ENCODE results near the gene TRIP12. TPM values are rescaled to one million over a fixed set of nuclear protein-coding genes. Genes with fewer than 3 reads are reported as not detected.
"Not testable (repeated sequence)": the region's sequence is repeated elsewhere in the genome, so short reads cannot be mapped to it uniquely, and the experiment has no call there.

Gene TRIP12
- total RNA-seq, 1 donor, result 249 TPM

GRCh38 chr2:229765721-229766120, 156.1 kb downstream of the TRIP12 start:
- Histone ChIP-seq H4K20me1 (ENCODE audit: insufficient read depth, low read length) (no peaks in the 10 kb centered on the region), H3K4me3 (ENCODE audit: insufficient read depth, low read length) (no peak overlapping the region), H3K9me3 (ENCODE audit: low read depth, low read length) (no peaks in the 10 kb centered on the region), H2AFZ (ENCODE audit: low read length) (no peak overlapping the region), H3K27me3 (ENCODE audit: insufficient read depth, low read length) (no peaks in the 10 kb centered on the region), H3K36me3 (ENCODE audit: insufficient read depth, low read length) (peaks cover 71% of the 10 kb centered on the region), H3K27ac (ENCODE audit: low read depth, low read length) (no peak overlapping the region), H3K4me1 (ENCODE audit: insufficient read depth, low read length) (no peaks in the 10 kb centered on the region), H3K79me2 (ENCODE audit: insufficient read depth, low read length) (no peaks in the 10 kb centered on the region), H3K4me2 (ENCODE audit: insufficient read depth, low read length) (no peak overlapping the region)
- TF ChIP-seq, protein P1, sequence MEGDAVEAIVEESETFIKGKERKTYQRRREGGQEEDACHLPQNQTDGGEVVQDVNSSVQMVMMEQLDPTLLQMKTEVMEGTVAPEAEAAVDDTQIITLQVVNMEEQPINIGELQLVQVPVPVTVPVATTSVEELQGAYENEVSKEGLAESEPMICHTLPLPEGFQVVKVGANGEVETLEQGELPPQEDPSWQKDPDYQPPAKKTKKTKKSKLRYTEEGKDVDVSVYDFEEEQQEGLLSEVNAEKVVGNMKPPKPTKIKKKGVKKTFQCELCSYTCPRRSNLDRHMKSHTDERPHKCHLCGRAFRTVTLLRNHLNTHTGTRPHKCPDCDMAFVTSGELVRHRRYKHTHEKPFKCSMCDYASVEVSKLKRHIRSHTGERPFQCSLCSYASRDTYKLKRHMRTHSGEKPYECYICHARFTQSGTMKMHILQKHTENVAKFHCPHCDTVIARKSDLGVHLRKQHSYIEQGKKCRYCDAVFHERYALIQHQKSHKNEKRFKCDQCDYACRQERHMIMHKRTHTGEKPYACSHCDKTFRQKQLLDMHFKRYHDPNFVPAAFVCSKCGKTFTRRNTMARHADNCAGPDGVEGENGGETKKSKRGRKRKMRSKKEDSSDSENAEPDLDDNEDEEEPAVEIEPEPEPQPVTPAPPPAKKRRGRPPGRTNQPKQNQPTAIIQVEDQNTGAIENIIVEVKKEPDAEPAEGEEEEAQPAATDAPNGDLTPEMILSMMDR (IDR thresholded peaks at IDR 0.05; ENCODE audit: extremely low read depth, low read depth, low read length), result no peak
- no peak for DNase-seq (ENCODE audit: insufficient read length, low spot score, missing footprints)

GRCh38 chr2:229761663-229762062, 160.1 kb downstream of the TRIP12 start:
- Histone ChIP-seq H3K36me3 (ENCODE audit: insufficient read depth, low read length) (peaks cover 31% of the 10 kb centered on the region), H3K79me2 (ENCODE audit: insufficient read depth, low read length) (no peaks in the 10 kb centered on the region), H2AFZ (ENCODE audit: low read length) (no peak overlapping the region), H3K27me3 (ENCODE audit: insufficient read depth, low read length) (no peaks in the 10 kb centered on the region), H3K4me1 (ENCODE audit: insufficient read depth, low read length) (no peaks in the 10 kb centered on the region), H3K9me3 (ENCODE audit: low read depth, low read length) (no peaks in the 10 kb centered on the region), H3K4me3 (ENCODE audit: insufficient read depth, low read length) (no peak overlapping the region), H4K20me1 (ENCODE audit: insufficient read depth, low read length) (no peaks in the 10 kb centered on the region), H3K27ac (ENCODE audit: low read depth, low read length) (no peak overlapping the region), H3K4me2 (ENCODE audit: insufficient read depth, low read length) (no peak overlapping the region)
- DNase-seq (ENCODE audit: insufficient read length, low spot score, missing footprints), result no peak
- TF ChIP-seq, protein P1 (IDR thresholded peaks at IDR 0.05; ENCODE audit: extremely low read depth, low read depth, low read length), result no peak

DNA sequence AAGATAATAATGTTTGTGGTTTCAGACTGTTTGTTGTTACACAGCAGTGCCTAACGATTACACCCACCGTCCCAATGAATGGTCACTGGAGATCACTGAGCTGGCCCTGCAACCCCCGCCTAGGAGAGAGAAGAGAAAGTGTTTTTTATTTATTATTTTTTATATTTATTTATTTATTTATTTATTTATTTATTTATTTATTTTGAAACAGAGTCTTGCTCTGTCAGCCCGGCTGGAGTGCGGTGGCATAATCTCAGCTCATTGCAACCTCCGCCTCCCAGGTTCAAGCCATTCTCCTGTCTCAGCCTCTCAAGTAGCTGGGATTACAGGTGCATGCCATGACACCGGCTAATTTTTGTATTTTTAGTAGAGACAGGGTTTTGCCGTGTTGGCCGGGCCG, 164.3 kb downstream of the TRIP12 start:
- not testable (repeated sequence) for H3K27ac ChIP-seq (ENCODE audit: low read depth, low read length); H2AFZ ChIP-seq (ENCODE audit: low read length); H4K20me1 ChIP-seq (ENCODE audit: insufficient read depth, low read length); H3K4me2 ChIP-seq (ENCODE audit: insufficient read depth, low read length); H3K36me3 ChIP-seq (ENCODE audit: insufficient read depth, low read length); H3K4me1 ChIP-seq (ENCODE audit: insufficient read depth, low read length); H3K9me3 ChIP-seq (ENCODE audit: low read depth, low read length); H3K4me3 ChIP-seq (ENCODE audit: insufficient read depth, low read length); H3K27me3 ChIP-seq (ENCODE audit: insufficient read depth, low read length); H3K79me2 ChIP-seq (ENCODE audit: insufficient read depth, low read length); DNase-seq (ENCODE audit: insufficient read length, low spot score, missing footprints)

DNA sequence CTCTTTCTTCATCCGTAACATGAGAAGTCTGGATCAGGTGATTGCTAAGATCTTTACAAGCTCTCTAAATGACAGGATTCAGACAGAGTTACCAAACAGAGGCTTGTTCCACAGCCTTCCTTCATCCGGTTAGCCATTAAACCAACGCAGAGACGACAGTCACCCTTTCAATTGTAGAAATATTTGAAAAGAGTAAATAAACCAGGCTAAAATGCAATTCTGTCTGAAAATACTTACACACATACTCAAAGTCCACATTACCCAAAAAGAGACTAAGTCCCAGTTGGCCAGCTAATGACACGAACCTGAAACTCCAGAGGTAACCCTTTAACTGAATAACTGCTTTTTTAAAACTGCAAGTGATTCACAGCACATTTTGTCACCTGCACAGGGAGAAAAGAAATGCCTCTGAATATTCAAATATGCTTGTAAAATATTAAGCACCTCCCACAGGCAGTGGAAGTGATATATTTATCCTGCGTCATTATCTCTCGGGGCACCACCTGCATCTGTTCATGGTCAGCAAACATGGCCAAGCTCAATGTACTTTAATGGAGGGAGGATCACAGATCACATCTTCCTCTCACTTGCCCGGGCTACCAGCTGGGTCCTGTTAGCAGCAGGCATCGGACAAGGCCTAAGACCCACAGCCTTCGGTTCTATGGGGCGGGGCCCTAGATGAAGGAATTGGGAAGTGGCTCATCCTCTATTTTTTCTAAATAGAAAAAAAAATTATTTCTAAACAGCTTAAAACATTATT, 168.7 kb downstream of the TRIP12 start:
- Histone ChIP-seq H3K4me2 (ENCODE audit: insufficient read depth, low read length) (no peak overlapping the region), H3K4me1 (ENCODE audit: insufficient read depth, low read length) (no peaks in the 10 kb centered on the region), H3K36me3 (ENCODE audit: insufficient read depth, low read length) (no peaks in the 10 kb centered on the region), H3K27me3 (ENCODE audit: insufficient read depth, low read length) (no peaks in the 10 kb centered on the region), H2AFZ (ENCODE audit: low read length) (no peak overlapping the region), H3K79me2 (ENCODE audit: insufficient read depth, low read length) (no peaks in the 10 kb centered on the region), H3K27ac (ENCODE audit: low read depth, low read length) (no peak overlapping the region), H3K9me3 (ENCODE audit: low read depth, low read length) (no peaks in the 10 kb centered on the region), H3K4me3 (ENCODE audit: insufficient read depth, low read length) (no peak overlapping the region), H4K20me1 (ENCODE audit: insufficient read depth, low read length) (no peaks in the 10 kb centered on the region)
- no peak for DNase-seq (ENCODE audit: insufficient read length, low spot score, missing footprints)
- TF ChIP-seq, protein P1 (IDR thresholded peaks at IDR 0.05; ENCODE audit: extremely low read depth, low read depth, low read length), result no peak

Data from osteoblast (primary cell).